ENCODE measurements around the gene TOMM6.

TOMM6 gene

DNA sequence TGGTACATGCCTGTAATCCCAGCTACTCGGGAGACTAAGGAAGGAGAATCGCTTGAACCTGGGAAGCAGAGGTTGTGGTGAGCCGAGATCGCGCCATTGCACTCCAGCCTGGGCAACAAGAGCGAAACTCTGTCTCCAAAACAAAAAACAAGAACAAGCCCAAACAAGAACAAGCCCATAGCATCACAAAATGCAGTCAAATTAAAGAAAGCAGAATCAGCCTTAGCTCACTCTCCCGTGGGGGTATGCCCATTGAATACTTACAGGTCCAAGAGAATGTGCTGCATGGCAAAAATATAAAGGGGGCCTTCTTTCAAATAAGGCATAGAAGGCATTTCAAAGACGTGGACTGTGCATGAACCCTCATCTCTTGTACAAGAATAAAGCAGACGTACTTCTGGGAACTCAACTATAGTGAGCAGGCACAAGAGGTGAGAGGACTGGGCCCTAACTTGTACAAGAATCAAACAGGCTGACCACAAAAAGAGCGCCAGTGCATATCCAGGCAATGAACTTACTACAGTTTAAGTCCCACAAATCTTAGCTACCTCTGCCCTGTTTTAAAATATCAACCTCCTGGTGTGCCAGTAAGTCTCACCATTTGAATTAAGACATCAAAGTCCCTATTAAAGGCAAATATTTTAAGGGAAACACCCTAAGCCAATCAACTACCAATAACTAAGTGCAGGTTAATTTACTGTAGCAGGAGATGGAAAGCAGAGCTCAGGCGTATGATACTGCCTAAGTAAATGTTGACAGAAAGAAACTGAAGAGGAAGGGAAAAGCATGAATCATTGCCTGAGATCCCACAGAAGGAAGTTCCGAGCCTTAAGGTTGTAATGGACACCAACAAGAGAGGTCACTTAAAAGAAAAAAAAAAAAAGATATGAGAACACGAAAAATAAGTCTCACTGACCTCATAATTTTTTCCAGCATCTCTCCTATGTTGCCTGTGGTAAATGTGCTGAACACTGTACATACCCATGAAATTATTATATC lies 37.4 kb downstream of the TOMM6 start:
- no peak for DNase-seq

DNA sequence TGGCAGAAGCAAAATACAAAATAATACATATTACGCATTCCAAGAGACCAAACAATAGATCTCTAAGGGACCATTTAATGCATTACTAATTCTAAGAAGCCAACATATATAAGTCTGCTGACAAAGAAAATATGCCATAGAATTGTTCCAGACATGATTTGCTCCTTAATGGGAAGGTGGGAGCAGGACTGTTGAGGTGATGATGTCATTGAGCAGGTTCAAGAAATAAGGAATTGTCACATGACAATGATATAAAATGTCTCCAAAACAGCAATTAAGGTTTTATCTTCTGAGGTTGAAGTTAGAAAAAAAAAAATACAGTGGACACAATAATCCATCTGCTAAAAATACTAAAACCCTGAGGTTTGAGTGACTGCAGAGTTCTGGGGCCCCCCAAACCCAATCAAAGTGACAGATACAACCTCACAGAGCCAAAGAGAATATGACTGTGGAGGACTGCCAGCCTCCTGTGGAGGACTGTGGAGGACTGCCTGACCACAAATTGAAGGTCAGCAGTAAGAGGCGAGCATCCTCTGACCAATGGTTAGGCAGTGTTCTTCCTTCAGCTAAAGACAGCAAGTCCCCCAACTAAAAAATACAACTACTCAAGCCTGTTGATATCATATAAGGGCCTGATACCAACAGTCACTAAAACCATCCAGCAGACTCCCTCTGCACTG lies 39.0 kb downstream of the TOMM6 start:
- no peak for DNase-seq

DNA sequence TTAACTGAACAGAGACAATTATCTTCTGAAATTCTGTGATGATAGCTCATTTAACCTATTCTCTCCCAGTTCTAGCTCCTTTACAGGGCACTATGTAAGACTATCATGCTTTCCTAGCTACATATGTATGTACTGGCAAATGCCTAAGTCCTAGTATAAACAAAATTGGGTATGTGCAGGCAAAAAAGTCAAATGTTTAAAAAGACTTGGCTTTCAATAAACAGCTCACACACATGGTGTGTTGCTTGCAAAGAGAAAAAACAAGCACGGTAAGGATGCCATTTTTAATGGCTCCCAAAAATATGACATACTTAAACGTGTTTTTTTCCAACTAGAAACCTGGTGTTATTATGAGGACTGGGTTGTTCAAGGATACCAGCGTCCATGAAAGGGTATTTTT lies 44.8 kb downstream of the TOMM6 start:
- no peak for DNase-seq

DNA sequence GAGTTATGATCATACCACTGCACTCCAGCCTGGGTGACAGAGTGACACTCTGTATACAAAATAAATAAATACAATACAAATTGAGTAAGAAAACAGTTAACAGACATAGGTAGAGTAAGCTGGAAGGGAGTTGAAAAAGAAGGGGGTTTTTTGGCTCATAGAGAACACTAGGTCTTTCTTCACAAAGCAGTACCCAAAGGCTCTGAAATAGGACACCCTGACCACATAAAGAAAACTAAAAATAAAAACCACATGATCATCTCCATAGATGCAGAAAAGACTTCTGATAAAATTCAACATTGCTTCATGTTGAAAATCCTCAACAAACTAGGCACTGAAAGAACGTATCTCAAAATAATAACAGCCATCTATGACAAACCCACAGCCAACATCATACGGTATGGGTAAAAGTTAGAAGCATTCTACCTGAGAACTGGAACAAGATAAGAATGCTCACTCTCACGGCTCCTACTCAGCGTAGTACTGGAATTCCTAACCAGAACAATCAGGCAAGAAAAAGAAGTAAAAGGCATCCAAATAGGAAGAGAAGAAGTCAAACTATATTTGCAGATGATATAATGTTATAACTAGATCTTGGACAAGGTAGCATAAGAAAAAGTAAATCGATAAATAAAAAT lies 48.6 kb downstream of the TOMM6 start:
- DNase-seq: no peak

DNA sequence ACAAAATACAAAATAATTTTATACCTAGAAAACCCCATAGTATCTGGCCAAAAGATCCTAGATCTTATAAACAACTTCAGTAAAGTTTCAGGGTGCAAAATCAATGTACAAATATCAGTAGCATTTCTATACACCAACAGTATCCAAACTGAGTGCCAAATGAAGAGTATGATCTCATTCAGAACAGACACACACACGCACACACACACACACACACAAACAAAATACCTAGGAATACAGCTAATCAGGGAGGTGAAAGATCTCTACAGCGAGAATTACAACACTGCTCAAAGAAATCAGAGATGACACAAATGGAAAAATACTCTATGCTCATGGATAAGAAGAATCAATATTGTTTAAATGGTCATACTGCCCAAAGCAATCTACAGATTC lies 49.2 kb downstream of the TOMM6 start:
- no peak for DNase-seq
